GM12878 (cell line): ENCODE measurements around the gene PRSS35. TPM values are rescaled to one million over a fixed set of nuclear protein-coding genes. Genes with fewer than 3 reads are reported as not detected.

Experiments used
- ATAC-seq: fragments of 200-7000 bp; cut with Tn5 transposase; 3 replicates; pipeline ENCODE4 v1.9.1; 2020; ENCODE audit warnings: mild to moderate bottlenecking, moderate library complexity
- BruUV-seq: library from RNA; stranded (reverse); fragments of 400-500 nt; replicated peaks from 2 replicates; lab custom pipeline; 2021; lab: Mats Ljungman, UMichigan
- CTCF ChIA-PET: fragments of 300-600 bp; sonication (Branson Sonifier 250); formaldehyde crosslinking; extraction: SDS; loops from one replicate; lab custom pipeline; 2021; ENCODE audit warnings: inconsistent platforms; lab: Yijun Ruan, JAX
- POLR2A ChIA-PET: fragments of 350-600 bp; formaldehyde crosslinking; extraction: SDS; loops from one replicate; lab custom pipeline; 2021; ENCODE audit warnings: inconsistent platforms; lab: Charles Lee
- RAD21 ChIA-PET: fragments of 300-600 bp; sonication (Branson Sonifier 250); formaldehyde crosslinking; loops from one replicate; lab custom pipeline; 2023; ENCODE audit warnings: antibody characterized with exemption; ENCODE audit not compliant: unreplicated experiment; lab: Charles Lee
- SMC1A ChIA-PET: fragments of 300-600 bp; sonication (Branson Sonifier 250); formaldehyde crosslinking; loops from one replicate; lab custom pipeline; 2023; ENCODE audit not compliant: unreplicated experiment, uncharacterized antibody; lab: Charles Lee
- DNase-seq: peaks from one replicate; pipeline ENCODE4 v3.0.0-alpha.2; 2011; ENCODE audit warnings: low read depth, low spot score
- FAIRE-seq: peaks from 3 replicates; lab custom pipeline; 2011; peaks lifted over from hg19 to GRCh38; lab: Jason Lieb, UNC
- H2AFZ ChIP-seq: 2 replicates; pipeline ENCODE4 v1.6.0; 2011; ENCODE audit warnings: low read depth, low read length, control low read depth; ENCODE audit not compliant: control insufficient read depth
- H3K27ac ChIP-seq: 2 replicates; pipeline ENCODE4 v1.5.1; 2011; ENCODE audit warnings: control low read depth; ENCODE audit not compliant: control insufficient read depth, insufficient read depth
- H3K27me3 ChIP-seq, 2 experiments: replicated peaks in 1 of 2; 2 replicates each; pipeline versions ENCODE4 v1.6.0 to v1.6.1; 2011; ENCODE audit warnings: low read length in 1 of 2; ENCODE audit not compliant: control insufficient read depth in 2 of 2, insufficient read depth in 2 of 2
- H3K36me3 ChIP-seq, 2 experiments: 2 replicates each; pipeline ENCODE4 v1.5.1; 2011; ENCODE audit warnings: low read length in 1 of 2; ENCODE audit not compliant: control insufficient read depth in 2 of 2, insufficient read depth in 2 of 2
- H3K4me1 ChIP-seq: 2 replicates; pipeline ENCODE4 v1.6.1; 2011; ENCODE audit warnings: mild to moderate bottlenecking, low read length, moderate library complexity, mixed read lengths; ENCODE audit not compliant: control insufficient read depth, insufficient read depth
- H3K4me2 ChIP-seq: 2 replicates; pipeline ENCODE4 v1.6.0; 2011; ENCODE audit warnings: control low read depth; ENCODE audit not compliant: control insufficient read depth, insufficient read depth
- H3K4me3 ChIP-seq: fragments of 200-600 bp; sonication (generic); 2 replicates; pipeline ENCODE4 v1.5.1; 2016
- H3K79me2 ChIP-seq: 2 replicates; pipeline ENCODE4 v1.6.0; 2011; ENCODE audit warnings: low read length; ENCODE audit not compliant: control insufficient read depth, insufficient read depth
- H3K9ac ChIP-seq: 2 replicates; pipeline ENCODE4 v1.8.0; 2011; ENCODE audit warnings: low read length, control low read depth, mixed read lengths; ENCODE audit not compliant: control insufficient read depth, insufficient read depth
- H3K9me3 ChIP-seq: replicated peaks from 3 replicates; pipeline ENCODE4 v1.5.1; 2011; ENCODE audit warnings: mild to moderate bottlenecking, low read length; ENCODE audit not compliant: control insufficient read depth, insufficient read depth
- H4K20me1 ChIP-seq: 2 replicates; pipeline ENCODE4 v1.6.0; 2011; ENCODE audit not compliant: control insufficient read depth, insufficient read depth
- ASH2L ChIP-seq: fragments of 300-600, 200-600 bp; sonication (generic); IDR thresholded peaks from 2 replicates; pipeline ENCODE4 v1.6.1; 2017; ENCODE audit warnings: low read depth, mild to moderate bottlenecking, borderline replicate concordance
- CREB1 ChIP-seq: IDR thresholded peaks from 2 replicates; pipeline ENCODE4 v1.6.1; 2012; ENCODE audit warnings: low read depth, mild to moderate bottlenecking, inconsistent platforms
- CUX1 ChIP-seq: IDR thresholded peaks from 2 replicates; pipeline ENCODE4 v1.6.1; 2012; ENCODE audit warnings: improper control_type of control experiment, low read depth, low read length; ENCODE audit not compliant: insufficient replicate concordance
- FOXM1 ChIP-seq: IDR thresholded peaks from 2 replicates; pipeline ENCODE4 v1.6.1; 2012; ENCODE audit warnings: low read depth, mild to moderate bottlenecking, inconsistent platforms, low read length, moderate library complexity
- GATAD2B ChIP-seq: fragments of 450-650 bp; conservative IDR thresholded peaks from 2 replicates; pipeline ENCODE4 v1.6.1; 2017; ENCODE audit warnings: low read depth, mild to moderate bottlenecking, moderate library complexity
- MXI1 ChIP-seq: fragments of 150-350 bp; IDR thresholded peaks from 2 replicates; pipeline ENCODE4 v1.6.1; 2011; ENCODE audit warnings: low read depth, mild to moderate bottlenecking, inconsistent platforms, low read length, improper control_type of control experiment
- NR2C1 ChIP-seq: fragments of 450-650 bp; IDR thresholded peaks from 2 replicates; pipeline ENCODE4 v1.6.1; 2017; ENCODE audit warnings: antibody characterized with exemption, mild to moderate bottlenecking, moderate library complexity
- REST ChIP-seq: IDR thresholded peaks from 2 replicates; pipeline ENCODE4 v1.6.1; 2012; ENCODE audit warnings: mild to moderate bottlenecking, low read depth, low read length
- SREBF1 ChIP-seq: IDR thresholded peaks from 2 replicates; pipeline ENCODE4 v1.6.1; 2012; ENCODE audit warnings: mild to moderate bottlenecking, low read length
- SREBF2 ChIP-seq: IDR thresholded peaks from 2 replicates; pipeline ENCODE4 v1.6.1; 2012; ENCODE audit warnings: mild to moderate bottlenecking, low read length
- STAT1 ChIP-seq: fragments of 450-650 bp; conservative IDR thresholded peaks from 2 replicates; pipeline ENCODE4 v1.6.1; 2014; ENCODE audit warnings: antibody characterized with exemption, mild to moderate bottlenecking
- SUZ12 ChIP-seq: fragments of 200-600 bp; sonication (generic); IDR thresholded peaks from one replicate; pipeline ENCODE4 v1.6.1; 2018; ENCODE audit warnings: antibody characterized with exemption, mild to moderate bottlenecking; ENCODE audit not compliant: unreplicated experiment
- TAF1 ChIP-seq: IDR thresholded peaks from 2 replicates; pipeline ENCODE4 v1.6.1; 2011; ENCODE audit warnings: mild to moderate bottlenecking, low read depth, low read length, borderline replicate concordance
- TBL1XR1 ChIP-seq: IDR thresholded peaks from 2 replicates; pipeline ENCODE4 v1.6.1; 2012; ENCODE audit warnings: low read depth, low read length, improper control_type of control experiment
- YY1 ChIP-seq: IDR thresholded peaks from 2 replicates; pipeline ENCODE4 v1.6.1; 2011; ENCODE audit warnings: low read depth, mild to moderate bottlenecking, low read length
- ZNF24 ChIP-seq: fragments of 450-650 bp; IDR thresholded peaks from 2 replicates; pipeline ENCODE4 v1.6.1; 2017; ENCODE audit warnings: antibody characterized with exemption, mild to moderate bottlenecking
- WGBS: methylation state at CpG from one replicate; pipeline ENCODE4 v1.1.6; 2016; ENCODE audit warnings: low lambda C conversion rate; ENCODE audit not compliant: insufficient replicate concordance, insufficient coverage; ENCODE audit errors: missing lambda C conversion rate; 5-methylcytosine and 5-hydroxymethylcytosine counted together
- in situ Hi-C: fragments of 300-500 bp; cut with MboI; formaldehyde crosslinking; loops from 9 replicates; pipeline ENCODE4 v1.14.3; 2018; ENCODE audit warnings: mixed read lengths
- intact Hi-C: fragments of 100-400 bp; cut with micrococcal nuclease; formaldehyde crosslinking; loops from one replicate; pipeline ENCODE4 v1.14.2; 2022; ENCODE audit not compliant: unreplicated experiment
- polyA plus RNA-seq, 11 experiments: library from polyadenylated mRNA; depleted of rRNA in 4 of 11; unstranded in 6 of 11; stranded (reverse) in 5 of 11; fragments of >200 nt; fragmentation: Nextera tagmentation in 4 of 11; fragmentation: Illumina TruSeq in 1 of 11; extraction: Ambion mirVana in 4 of 11; extraction: Trizol in 1 of 11; gene quantifications; 1 replicate in 1 of 11; 2 replicates in 10 of 11; pipeline versions ENCODE4 v1.2.1 to v1.2.3, GENCODE V29; 2011 to 2016; ENCODE audit warnings: inconsistent platforms in 2 of 11, missing spikeins in 2 of 11, low read depth in 1 of 11
- total RNA-seq, 4 experiments: library from RNA; depleted of rRNA in 3 of 4; stranded (reverse); fragments of >200 nt in 3 of 4; fragmentation: Illumina TruSeq in 1 of 4; extraction: Trizol in 1 of 4; gene quantifications; 2 replicates each; pipeline versions ENCODE4 v1.2.1 to v1.2.3, GENCODE V29; 2013 to 2021
- TF ChIP-seq, protein P1 (sequence below): IDR thresholded peaks from 2 replicates; pipeline ENCODE4 v1.6.1; 2011; ENCODE audit warnings: low read depth, mild to moderate bottlenecking, low read length, moderate library complexity, borderline replicate concordance; ENCODE audit errors: extremely low read depth

The PRSS35 gene
- total and polyA plus RNA-seq, 10 of the 15 experiments (the other 5 are each of a cell fraction or from before 2014, with no cell fraction given): not detected

DNA sequence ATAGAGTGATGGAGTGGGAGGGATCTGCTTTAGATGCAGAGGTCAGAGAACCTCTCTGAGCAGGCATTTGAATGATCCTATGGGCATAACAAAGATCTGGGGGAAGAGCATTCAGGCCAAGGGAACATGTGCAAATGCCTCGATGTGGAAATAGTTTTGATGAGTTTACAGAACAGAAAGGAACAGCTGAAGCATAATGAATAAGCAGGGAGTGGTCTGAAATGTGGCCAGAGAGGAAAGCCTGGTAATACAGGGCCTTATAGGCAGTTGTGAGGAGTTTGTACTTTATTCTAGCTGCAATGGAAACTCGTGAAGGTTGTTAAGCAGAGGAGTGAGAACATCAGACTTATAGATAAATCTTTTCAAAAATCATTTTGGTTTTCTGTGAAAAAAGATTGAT, 48.4 kb upstream of the PRSS35 start:
- no TSS peak for BruUV-seq
- Histone ChIP-seq H2AFZ (no peak overlapping the region), H3K79me2 (no peaks in the 10 kb centered on the region), H3K4me3 (no peak overlapping the region), H3K36me3 (no peaks in the 10 kb centered on the region), H3K27ac (no peak overlapping the region), H3K9ac (no peak overlapping the region), H3K9me3 (no peaks in the 10 kb centered on the region), H3K4me1 (no peaks in the 10 kb centered on the region), H3K27me3 (no peaks in the 10 kb centered on the region), H4K20me1 (no peaks in the 10 kb centered on the region), H3K4me2 (no peak overlapping the region)
- WGBS: 5% methylated on average over 2 of the region's 2 CpGs
- FAIRE-seq: no peak
- CTCF ChIA-PET: interaction anchor here (0.8 kb wide), 1 partner anchor 396 kb away, joined by 4 read pairs; the partner anchor contains the start of gene DOP1A
- in situ Hi-C loops: no loop called here
- intact Hi-C loops: no loop called here
- no peak for ATAC-seq
- SMC1A ChIA-PET: interaction anchor here (1.2 kb wide), 1 partner anchor 19 kb away, joined by 3 read pairs; no protein-coding TSS in a partner anchor
- RAD21 ChIA-PET: no interaction called here
- DNase-seq: no peak
- TF ChIP-seq TAF1: no peak
- no peak for TF ChIP-seq SREBF1
- no peak for TF ChIP-seq CREB1
- no peak for TF ChIP-seq STAT1
- no peak for TF ChIP-seq YY1
- no peak for TF ChIP-seq SREBF2
- no peak for TF ChIP-seq REST
- TF ChIP-seq, protein P1, sequence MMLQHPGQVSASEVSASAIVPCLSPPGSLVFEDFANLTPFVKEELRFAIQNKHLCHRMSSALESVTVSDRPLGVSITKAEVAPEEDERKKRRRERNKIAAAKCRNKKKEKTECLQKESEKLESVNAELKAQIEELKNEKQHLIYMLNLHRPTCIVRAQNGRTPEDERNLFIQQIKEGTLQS: no peak
- no peak for TF ChIP-seq GATAD2B
- no peak for TF ChIP-seq CUX1
- no peak for TF ChIP-seq ZNF24
- no peak for TF ChIP-seq TBL1XR1
- TF ChIP-seq SUZ12: no peak
- TF ChIP-seq MXI1: no peak
- no peak for TF ChIP-seq ASH2L
- no peak for TF ChIP-seq FOXM1
- no peak for TF ChIP-seq NR2C1
- POLR2A ChIA-PET: interaction anchor here (0.8 kb wide), 1 partner anchor 10 kb away, joined by 3 read pairs; no protein-coding TSS in a partner anchor
